ENCODE measurements around the gene BCL7A. TPM values are rescaled to one million over a fixed set of nuclear protein-coding genes. Genes with fewer than 3 reads are reported as not detected.

Gene BCL7A
- total and polyA plus RNA-seq, 2 of the 8 experiments (the other 6 are each of a cell fraction or from before 2014, with no cell fraction given): 11.9 to 12.7 TPM

GRCh38 chr12:122026706-122027333 is 5.1 kb downstream of the BCL7A start:
- H3K23me2 ChIP-seq (ENCODE audit: low read depth, low read length): peaks cover 9% of the 10 kb centered on the region; the same call in 1 of the 2 replicates
- peaks cover 0 to 14% (median 6%) of the 10 kb centered on the region in 4 experiments; a peak in 6 of 7 replicates for H3K4me1 ChIP-seq (replicated peaks in 1 of 4; ENCODE audit: control insufficient read depth in 3 of 4, insufficient read depth in 4 of 4, low read length in 3 of 4)
- H3K56ac ChIP-seq (replicated peaks; ENCODE audit: insufficient read length, low read depth, low read length): no peak overlapping the region
- H4K5ac ChIP-seq (ENCODE audit: insufficient read length, low read depth, low read length): no peak overlapping the region
- no peak overlapping the region for H2BK12ac ChIP-seq (ENCODE audit: low read depth, low read length)
- no peak overlapping the region for H4K8ac ChIP-seq (ENCODE audit: extremely low read depth, insufficient read depth, low read length)
- H3K27me3 ChIP-seq (replicated peaks in 1 of 4; ENCODE audit: control insufficient read depth in 3 of 4, extremely low read depth in 1 of 4, insufficient read depth in 3 of 4, low read length in 3 of 4): peaks cover 0 to 8% (median 2%) of the 10 kb centered on the region in 4 experiments; a peak in 4 of 7 replicates
- no peak for FAIRE-seq
- ChIA-PET POLR2A (ENCODE audit: partially characterized antibody) (interaction anchor here (1.3 kb wide), 1 partner anchor 226 kb away, joined by 4 read pairs; no protein-coding TSS in a partner anchor), CTCF (ENCODE audit: partially characterized antibody) (interaction anchor here (0.9 to 2.0 kb wide), 7 partner anchors 10 to 109 kb away, joined by 3 to 6 read pairs (median 4); partner anchors contain the start of gene CFAP251)
- no peak overlapping the region for H2BK15ac ChIP-seq (ENCODE audit: low read length)
- H3K23ac ChIP-seq (ENCODE audit: insufficient read length): no peak overlapping the region
- no peak for DNase-seq (ENCODE audit: low read depth in 1 of 2, low spot score in 2 of 2)
- H3K9ac ChIP-seq (replicated peaks in 1 of 4; ENCODE audit: extremely low read depth in 1 of 4, low read depth in 3 of 4, low read length in 3 of 4): no peak overlapping the region
- H3K36me3 ChIP-seq (ENCODE audit: control insufficient read depth in 2 of 4, insufficient read depth in 4 of 4, low read length in 3 of 4): no peaks in the 10 kb centered on the region
- H2BK5ac ChIP-seq (ENCODE audit: low read depth, low read length): no peak overlapping the region
- no peak overlapping the region for H4K91ac ChIP-seq (replicated peaks; ENCODE audit: insufficient read length, low read length)
- H2AK5ac ChIP-seq (ENCODE audit: low read depth, low read length): peak overlapping the region; percentile 4; the same call in 1 of the 2 replicates
- H3K27ac ChIP-seq (ENCODE audit: low read depth, low read length): no peak overlapping the region
- H4K20me1 ChIP-seq (replicated peaks in 1 of 2; ENCODE audit: control insufficient read depth in 1 of 2, insufficient read depth in 2 of 2, low read length in 2 of 2): peaks cover 13 to 27% of the 10 kb centered on the region in 2 experiments
- no peak overlapping the region for H2BK120ac ChIP-seq (replicated peaks; ENCODE audit: low read depth, low read length)
- no peaks in the 10 kb centered on the region for H3K9me3 ChIP-seq (ENCODE audit: insufficient read depth in 2 of 2, low read depth in 1 of 2, low read length in 1 of 2)
- 96% methylated on average over 5 of the region's 7 CpGs; no CpG with 5 or more reads in 1 of the 2 experiments for WGBS, 2 experiments (ENCODE audit: extremely low coverage in 1 of 2, insufficient coverage in 1 of 2, insufficient read length in 1 of 2, insufficient replicate concordance in 2 of 2, low coverage in 1 of 2, low lambda C conversion rate in 2 of 2, missing lambda C conversion rate in 1 of 2)
- no peak overlapping the region for H3K14ac ChIP-seq (ENCODE audit: insufficient read length)
- H3K4me3 ChIP-seq (ENCODE audit: extremely low read depth in 1 of 4, insufficient read depth in 2 of 4, low read depth in 3 of 4, low read length in 4 of 4): no peak overlapping the region
- H3K79me2 ChIP-seq (ENCODE audit: control insufficient read depth in 1 of 2, insufficient read depth in 2 of 2, low read length in 2 of 2): peaks cover 4 to 46% of the 10 kb centered on the region in 2 experiments
- H3K4me2 ChIP-seq (ENCODE audit: insufficient read depth in 1 of 2, low read depth in 2 of 2, low read length in 2 of 2): no peak overlapping the region
- no peak overlapping the region for H3K18ac ChIP-seq (ENCODE audit: extremely low read depth, low read length)
- peak in 1 of 3 experiments; percentile 23; a peak in 2 of 4 replicates for TF ChIP-seq CTCF (IDR thresholded peaks at IDR 0.05; ENCODE audit: control extremely low read depth in 1 of 3, insufficient read depth in 1 of 3, low read depth in 1 of 3, low read length in 3 of 3)
- peak; percentile 27 to 40; a peak in 1 of 4 replicates for TF ChIP-seq RAD21 (IDR thresholded peaks at IDR 0.05 in 1 of 2, conservative IDR thresholded peaks at IDR 0.05 in 1 of 2; ENCODE audit: low read depth in 2 of 2, low read length in 2 of 2)
- TF ChIP-seq RNF2 (IDR thresholded peaks at IDR 0.05; ENCODE audit: borderline replicate concordance, low read depth, low read length, missing control alignments, poor library complexity, severe bottlenecking): no peak
- H2BK20ac ChIP-seq (ENCODE audit: low read length): no peak overlapping the region
- no peak overlapping the region for H3K4ac ChIP-seq (replicated peaks; ENCODE audit: insufficient read length, low read depth, low read length)
- peaks cover 14% of the 10 kb centered on the region for H3K79me1 ChIP-seq (ENCODE audit: low read depth, low read length)
- H2AFZ ChIP-seq (ENCODE audit: low read length): no peak overlapping the region
